GM21825 (cell line): ENCODE data around the gene FHIT.

ENCODE experiments used
- ATAC-seq: cut with Tn5 transposase; IDR thresholded peaks from one replicate; pipeline ENCODE4 v1.9.1; 2021; ENCODE audit warnings: mild to moderate bottlenecking, moderate library complexity; ENCODE audit not compliant: unreplicated experiment

Gene FHIT

DNA sequence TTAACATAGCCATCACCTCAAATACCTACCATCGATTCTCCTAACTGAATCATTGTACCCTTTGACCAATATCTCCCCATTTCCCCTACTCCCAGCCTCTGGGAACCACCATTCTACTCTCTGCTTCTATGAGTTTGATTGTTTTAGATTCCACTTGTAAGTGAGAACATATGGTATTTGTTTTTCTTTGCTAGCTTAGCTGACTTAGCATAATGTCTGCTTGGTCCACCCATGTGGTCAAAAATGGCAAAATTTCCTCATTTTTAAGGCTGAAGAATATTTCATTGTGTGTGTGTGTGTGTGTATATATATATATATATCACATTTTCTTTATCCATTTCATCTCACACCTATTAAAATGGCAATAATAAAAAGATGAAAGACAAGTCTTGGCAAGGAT, 469.3 kb downstream of the FHIT start:
- ATAC-seq: no peak

DNA sequence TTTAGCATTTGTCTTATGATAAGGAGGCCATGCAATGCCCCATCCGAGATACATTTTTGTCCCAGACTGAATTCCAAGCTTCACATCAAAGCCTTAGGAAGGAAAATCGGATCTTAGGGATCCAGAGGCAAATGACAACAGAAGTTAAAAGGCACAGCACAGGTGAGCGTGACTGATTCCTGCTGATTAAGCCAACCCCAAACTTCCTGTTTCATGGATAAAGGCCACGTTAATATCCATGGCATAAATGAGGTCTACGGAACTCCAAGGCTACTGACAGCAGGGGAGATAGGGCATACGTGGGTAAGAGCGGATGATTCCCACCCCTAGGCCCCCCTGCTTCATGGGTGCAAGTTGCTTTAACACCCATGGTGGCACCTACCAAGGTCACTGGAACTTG, 471.6 kb downstream of the FHIT start:
- no peak for ATAC-seq

DNA sequence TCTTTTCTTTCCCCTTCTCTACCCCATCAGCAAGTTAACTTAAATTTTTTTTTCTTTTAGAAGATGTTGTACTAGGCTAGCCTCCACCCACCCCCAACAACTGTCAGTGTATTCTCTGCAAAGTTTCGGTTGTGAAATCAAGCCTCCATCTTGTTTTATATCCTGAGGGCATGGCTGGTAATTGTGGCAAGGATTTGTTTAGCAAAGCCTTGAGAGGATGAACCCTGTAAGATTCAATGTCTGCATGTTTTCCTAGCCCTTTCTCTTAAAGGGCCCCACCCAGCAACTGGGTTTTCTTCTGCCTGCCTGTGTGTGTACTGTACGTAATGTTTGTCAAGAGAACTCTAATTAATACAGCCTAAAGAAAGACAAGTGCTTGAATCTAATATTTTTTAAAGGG, 475.3 kb downstream of the FHIT start:
- no peak for ATAC-seq

DNA sequence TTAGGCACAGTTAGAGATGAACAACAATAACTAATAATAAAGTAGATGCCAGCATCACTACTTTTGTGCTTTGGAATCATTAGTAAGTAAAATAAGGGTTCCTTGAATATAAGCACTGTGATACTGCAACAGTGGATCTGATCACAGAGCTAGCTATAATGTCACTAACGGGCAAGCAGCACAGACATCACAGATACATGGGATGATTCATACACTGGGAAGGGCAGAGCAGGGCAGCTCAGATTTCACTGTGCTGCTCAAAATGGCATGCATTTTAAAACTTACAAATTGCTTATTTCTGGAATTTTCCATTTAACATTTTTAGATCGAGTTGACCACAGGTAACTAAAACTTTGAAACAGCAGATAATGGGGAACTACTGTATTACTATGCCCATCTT, 476.6 kb downstream of the FHIT start:
- no peak for ATAC-seq

DNA sequence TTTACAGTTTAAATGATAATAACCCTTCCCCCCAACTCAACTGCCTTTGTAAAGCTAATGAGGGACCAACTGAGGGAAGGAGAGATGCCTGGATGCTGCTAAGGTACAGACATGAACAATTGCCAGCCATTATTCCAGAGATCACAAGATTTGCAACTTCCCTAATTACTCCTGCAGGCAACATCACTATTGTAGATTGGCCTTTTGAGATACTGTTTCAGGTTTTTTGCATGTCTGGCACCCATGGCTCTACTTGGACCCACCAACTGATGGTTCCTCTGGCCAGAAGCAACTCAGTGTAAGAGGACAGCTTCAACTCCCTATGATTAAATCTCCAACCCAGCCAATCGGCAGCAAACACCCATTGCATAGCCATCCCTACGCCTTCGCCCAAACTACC, 478.7 kb downstream of the FHIT start:
- ATAC-seq: no peak

DNA sequence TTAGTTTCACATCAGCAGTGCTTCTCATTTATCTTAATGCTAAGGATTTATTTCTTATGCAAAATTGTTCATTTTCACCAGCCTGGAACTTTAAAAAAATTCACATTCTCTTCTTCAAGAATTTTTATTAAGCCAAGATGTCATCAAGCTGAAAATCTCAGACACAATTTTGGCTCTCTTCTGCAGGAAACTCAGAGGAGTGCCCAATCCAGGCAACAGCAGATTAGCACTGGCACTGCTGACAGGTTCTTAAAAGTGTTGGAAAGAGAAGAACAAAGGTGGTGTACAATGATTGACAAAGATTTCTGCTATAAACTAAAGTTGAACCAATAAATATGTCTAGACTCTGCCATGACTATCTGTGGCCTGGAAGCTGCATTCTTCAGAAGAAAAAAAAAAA, 479.5 kb downstream of the FHIT start:
- ATAC-seq: no peak

DNA sequence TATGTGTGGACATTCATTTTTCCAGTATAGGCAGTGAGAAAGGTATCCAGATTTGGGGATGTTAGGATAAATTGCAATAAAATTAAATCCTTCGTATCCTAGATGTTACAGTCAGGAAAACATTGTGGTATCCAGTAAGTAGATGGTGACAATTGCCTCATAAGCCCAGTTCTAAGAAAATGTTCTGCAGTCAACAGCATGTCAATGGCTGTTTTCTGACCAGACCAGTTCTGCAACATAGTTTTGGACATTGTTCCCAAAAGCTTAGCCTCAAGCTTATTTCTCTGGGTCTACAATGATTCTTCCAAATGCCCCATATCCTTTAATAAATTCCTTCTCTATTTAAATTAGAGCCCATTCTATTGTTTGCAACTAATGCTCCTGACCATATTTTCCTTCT, 480.7 kb downstream of the FHIT start:
- no peak for ATAC-seq

DNA sequence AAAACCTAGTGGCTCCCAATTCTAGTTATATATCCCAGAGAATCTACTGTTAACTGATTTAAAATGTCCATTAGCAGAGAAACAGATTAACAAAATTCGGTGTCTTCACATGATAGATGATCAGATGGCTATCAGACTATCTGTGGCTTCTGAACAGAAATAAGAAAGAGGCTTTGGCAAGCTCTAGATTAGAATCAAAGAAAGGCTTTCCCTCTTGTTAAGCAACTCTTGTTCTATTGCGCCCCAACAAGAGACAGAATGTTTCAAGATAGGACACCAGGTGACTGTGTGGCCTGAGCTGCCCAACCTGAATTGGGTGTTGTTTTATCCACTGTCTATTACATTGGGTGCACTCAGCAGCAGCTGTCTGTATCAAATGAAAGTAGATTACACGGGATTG, 483.7 kb downstream of the FHIT start:
- no peak for ATAC-seq

DNA sequence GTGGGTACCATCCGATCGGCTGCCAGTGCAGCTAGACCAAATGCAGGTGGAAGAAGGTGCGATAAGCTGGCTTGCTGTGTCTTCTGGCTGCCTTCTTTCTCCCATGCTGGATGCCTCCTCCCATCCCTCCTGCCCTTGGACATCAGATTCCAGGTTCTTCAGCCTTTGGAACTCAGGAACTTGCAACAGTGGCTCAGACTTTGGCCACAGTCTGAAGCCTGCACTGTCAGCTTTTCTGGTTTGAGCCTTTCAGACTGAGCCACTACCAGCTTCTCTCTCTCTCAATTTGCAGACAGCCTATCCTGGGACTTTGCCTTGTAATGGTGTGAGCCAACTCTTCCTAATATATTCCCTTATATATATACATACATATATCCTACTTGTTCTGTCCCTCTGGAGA, 485.5 kb downstream of the FHIT start:
- no peak for ATAC-seq

DNA sequence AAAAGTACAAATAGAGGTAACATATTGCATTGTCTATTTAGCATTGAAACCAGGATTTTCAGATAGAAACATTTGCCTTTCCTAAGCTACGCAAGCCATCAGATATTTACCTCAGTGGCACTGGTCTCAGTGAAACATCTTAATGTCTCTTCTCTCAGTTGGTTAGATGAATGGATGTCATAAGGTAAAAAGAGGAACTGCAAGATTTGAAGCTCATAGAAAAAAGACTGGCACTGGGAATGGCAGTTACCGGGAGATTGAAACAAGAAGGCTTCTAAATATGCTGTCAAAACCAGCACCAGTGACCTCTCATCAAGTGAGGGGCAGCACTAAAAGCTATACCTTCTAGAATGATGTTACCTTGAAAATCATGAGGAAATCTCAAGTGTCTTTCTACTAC, 486.4 kb downstream of the FHIT start:
- no peak for ATAC-seq

DNA sequence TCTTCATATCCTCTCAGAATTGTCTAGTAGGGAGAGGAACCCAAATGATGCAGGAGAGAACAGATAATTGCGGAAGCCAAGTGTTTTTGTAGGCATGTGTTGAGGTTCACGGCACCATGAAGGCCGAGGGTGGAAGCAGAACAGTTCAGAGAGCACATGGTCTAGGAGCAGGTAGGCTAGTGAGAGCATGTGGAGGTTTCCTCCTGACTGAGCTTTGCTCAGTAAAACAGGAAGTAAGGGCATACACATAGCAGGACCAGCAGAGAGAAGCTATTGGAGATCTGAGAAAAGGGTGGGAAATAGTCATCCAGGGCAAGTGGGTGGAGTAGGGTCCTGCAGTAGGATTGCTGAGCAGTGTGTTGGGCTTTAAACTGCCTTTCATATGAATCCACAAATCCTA, 491.1 kb downstream of the FHIT start:
- no peak for ATAC-seq

DNA sequence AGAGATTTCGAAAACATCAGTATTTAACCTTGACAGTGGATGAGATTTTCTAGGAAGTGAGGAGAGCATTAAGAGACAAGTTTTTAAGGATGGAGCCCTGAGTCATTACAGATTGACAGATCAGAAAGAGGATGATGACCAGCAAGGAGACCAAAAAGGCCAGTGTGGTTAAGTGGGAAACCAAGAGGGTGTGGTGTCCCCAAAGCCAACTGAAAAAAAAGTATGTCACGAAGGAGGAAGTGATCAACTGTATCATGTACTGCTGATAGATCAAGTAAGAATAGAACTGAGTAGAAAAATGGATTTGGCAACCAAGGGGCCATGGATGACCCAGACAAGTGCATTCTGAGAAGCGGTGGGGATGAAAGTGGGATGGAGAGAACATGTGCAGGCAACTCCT, 491.8 kb downstream of the FHIT start:
- ATAC-seq: no peak

DNA sequence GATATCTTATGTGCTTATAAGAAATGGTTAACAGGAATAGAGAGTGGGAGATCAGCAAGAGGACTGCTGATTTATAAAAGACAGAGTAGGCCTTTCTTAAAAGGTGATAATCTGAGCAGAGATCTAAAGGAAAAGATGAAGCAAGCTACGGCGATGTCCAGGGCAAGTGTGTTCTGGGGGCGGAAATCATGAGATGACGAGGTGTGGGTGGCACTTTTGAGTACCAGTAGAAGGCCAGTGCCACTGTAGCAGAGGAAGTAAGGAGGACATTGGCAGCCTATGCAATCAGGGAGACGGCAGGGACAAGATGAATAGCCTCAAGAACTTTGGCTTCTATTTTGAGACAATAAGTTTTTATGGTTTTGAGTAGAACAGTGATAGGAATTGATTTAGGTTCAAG, 492.4 kb downstream of the FHIT start:
- ATAC-seq: no peak

DNA sequence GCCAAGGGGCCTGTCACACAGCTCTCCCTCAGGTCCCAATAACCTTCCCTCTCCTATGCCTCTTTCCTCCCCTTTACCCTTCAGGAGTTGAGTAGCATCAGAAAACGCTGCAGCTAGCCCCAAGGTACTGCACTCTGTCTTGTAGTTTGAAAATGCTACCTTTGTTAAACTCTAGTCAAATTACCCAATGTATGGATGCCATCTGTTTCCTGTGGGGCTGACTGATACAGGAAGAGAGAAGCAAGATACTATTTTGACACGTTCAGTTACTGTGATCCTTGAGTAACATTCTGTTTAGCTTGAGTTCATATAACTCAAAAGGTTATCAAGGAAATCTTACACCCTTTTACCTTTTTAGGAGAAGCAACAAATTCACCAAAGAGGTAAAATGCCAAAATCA, 493.1 kb downstream of the FHIT start:
- no peak for ATAC-seq

DNA sequence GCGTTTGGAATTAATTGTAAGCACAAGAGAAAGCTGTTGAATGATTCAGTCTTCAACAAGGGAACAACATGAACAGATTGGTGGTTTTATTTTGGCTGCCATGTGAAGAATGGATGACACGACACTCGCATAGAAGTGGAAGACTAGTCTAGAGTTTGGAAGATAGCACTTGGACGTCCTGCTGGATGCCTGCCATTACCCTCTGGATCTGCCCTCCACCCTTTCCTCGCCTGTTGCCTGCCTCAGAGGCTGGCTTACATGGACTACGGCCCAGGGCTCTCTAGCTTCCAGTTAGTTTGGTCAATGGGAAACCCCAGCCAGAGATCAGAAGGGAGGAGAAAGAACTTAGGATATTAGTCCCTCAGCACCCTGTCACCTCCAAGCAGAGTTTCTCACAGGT, 493.5 kb downstream of the FHIT start:
- no peak for ATAC-seq

DNA sequence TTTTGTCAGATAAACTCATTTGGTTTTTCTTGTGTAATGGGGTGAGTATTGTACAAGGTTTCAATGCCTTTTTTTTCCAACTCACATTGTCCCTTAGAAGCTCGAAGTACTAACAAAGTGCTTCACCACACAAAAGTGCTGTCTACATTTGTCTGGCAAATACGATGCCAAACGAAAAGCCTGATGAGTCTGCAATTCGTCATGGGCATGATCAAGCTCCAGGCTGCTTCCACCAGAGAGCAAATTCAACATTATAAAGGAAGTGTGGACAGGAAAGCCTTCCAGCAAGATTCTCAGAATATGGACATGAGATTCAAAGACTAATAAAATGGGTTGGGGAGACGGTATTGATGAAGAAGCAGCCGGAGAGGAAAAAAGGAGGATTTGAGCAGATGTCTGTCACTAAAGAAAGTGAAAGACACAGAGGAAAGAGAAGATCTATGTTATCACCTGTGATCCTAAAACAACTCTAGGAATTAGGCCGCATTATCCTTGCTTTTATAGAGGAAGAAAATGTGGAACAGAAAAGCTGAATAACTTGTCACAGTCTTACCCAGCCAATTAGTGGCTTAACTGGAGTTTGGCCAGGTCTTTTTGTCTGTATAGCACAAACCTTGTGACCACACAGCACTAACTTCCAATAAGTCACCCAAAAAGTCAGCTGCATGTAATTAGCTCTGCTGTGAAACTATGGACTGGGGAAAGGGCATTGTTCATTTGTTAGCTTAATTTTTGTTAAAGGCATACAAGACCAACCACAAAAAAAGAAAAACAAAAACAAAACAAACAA, 494.8 kb downstream of the FHIT start:
- no peak for ATAC-seq

DNA sequence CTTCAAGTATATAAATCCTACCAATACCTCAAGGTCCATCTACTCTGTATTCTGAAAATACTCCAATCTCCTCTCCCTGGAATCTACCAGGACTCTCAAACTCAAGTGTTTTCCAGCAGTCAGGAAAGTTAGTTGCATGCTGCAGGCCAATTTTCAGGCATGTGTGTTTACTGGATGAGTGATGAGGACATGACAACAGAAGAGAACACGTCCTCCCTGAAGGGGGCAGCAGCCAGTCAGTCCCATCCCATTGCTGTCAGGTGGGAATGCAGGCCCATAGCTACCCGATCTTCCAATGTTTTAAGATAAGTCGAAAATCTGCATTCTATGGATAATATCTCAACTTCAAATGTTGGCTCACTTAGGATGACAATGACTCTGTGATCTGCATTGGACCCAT, 496.2 kb downstream of the FHIT start:
- no peak for ATAC-seq

DNA sequence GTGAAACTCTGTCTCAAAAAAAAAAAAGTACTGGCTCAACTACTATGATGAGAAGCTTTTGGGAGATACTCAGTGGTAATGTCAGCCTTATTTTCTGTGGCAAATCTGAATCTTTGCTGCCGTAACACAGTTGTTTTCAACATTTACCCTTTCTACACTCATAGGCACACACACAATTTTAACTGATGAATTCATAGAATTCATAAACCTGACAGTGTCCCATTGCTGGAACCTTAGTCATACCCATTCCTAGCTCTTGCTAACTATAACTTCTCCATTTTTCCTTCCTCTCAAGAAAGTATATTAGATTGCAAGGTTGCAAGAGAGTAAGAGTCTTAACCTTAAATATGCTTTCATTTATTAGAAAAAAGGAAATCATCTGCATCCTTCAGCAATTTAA, 496.6 kb downstream of the FHIT start:
- no peak for ATAC-seq

DNA sequence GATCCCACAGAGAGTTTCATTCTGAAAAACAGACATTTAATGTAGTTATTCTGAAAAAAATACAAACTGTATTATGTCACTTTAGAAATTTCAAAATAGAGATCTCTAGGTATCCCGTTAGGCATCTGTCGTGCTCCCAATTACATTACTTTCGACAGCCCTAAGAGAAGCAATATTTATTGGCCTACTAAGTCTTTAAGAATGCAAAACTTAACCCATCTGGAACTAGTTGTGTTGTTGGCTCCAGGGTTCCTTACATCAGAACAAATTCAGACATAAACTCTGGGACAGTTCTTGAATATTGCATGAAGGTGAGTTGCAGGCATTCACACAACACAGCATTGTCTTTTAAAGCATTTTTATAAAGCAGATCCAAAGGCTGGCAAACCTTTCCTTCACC, 498.4 kb downstream of the FHIT start:
- no peak for ATAC-seq

DNA sequence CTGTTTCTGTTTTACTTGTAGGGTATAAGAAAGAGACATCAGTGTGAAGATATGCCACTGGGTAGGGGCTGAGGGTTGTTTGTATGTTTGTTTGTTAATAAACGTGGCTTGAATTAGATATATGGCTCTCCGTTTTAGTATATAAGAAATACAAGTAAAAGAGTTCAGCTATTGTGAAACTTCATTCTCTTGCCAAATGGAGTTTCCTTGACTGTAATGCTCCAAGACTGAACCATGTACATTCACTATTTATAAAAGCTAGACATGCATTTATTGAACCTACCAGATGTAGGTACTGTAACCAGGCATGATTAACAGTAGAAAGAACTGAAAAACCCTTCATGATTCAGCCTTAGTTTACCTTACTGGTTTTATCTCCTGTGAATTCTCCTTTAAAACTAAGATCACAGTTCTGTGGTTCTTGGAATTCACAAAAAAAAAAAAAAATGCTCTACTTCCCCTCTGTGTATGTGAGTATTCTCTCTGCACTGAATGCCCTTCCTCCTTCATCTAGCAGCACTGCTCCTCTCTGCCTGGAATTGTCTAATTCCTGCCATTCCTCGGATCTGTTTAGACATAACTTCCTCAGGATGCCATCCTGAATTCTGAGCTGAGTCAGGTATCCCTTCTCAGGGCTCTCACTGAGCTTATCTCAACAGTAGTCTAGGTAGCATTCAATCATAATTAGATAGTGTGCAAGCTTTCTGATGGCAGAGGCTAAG, 504.4 kb downstream of the FHIT start:
- ATAC-seq: no peak

DNA sequence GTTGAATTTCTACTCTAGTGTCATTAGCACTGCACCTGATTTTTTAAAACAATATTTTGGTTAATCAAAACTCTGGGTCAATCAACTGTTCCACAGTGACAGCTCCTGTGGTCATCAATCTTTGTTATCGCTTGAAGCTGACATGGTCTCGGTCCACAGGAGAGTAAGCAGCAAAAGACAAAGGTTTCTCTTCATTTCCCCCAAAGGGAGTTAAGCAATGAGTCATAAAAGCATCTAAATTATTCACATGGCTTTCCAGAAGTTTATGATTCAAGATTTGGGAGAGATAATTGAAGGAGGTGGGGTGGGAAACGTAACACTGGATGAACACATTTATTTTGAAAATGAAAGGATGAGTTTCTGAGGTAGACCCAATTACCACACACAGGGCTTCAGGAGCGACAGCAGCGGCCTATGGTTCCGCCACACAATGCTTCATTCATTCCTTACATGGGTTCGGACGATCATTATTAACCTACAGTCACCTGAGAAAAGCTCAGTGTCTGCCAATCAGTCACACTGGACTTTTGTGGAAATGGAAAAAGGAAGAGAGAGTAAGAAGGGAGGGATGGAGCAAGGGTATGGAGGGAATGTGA, 505.1 kb downstream of the FHIT start:
- ATAC-seq: no peak

DNA sequence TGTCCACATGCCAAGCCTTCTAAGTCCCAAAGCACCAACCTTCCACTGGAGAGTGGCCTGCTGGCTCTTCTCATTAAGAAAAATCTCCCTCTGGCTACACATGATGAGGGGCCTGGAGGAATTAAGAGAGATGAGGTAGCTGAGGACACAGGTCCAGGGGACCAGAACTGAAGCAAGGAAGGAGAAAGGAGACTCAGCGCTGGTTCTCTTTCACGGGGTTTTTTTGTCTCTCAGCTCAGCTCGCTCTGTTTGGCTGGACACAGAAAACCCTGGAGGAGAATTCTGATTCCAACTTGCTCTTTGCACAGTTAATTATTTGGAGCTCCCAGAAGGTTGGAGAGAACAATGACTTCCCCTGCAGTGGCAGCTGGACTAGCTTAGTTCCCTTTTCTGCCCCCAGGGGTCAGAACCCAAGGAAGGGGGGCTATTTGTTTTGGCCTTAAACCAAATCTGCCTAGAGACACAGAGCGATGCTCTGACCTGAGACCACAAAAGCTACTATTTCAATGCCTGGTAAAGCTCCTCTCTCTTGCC, 507.6 kb downstream of the FHIT start:
- no peak for ATAC-seq
